Central memory CD8-positive, alpha-beta T cell (primary cell): ENCODE data around the gene ZNF778.

Source experiments
- ATAC-seq: fragments of 150-1000 bp; cut with Tn5 transposase; replicated peaks from 2 replicates; pipeline ENCODE4 v1.10.0; 2022; ENCODE audit warnings: mild to moderate bottlenecking, moderate FRiP score, moderate number of reproducible peaks; ENCODE audit not compliant: poor library complexity, severe bottlenecking; ENCODE audit errors: extremely low read depth
- DNase-seq, 2 donors: peaks; one replicate each; pipeline ENCODE4 v3.0.0; 2021; ENCODE audit warnings: low spot score in 2 of 2
- H3K27ac Mint-ChIP-seq: one replicate; pipeline ENCODE4 v1.8.0; 2022; ENCODE audit warnings: low read depth, mild to moderate bottlenecking, moderate library complexity, mixed read lengths
- H3K27me3 Mint-ChIP-seq: one replicate; pipeline ENCODE4 v1.8.0; 2022; ENCODE audit warnings: mixed read lengths
- H3K36me3 Mint-ChIP-seq: one replicate; pipeline ENCODE4 v1.8.0; 2022; ENCODE audit warnings: mild to moderate bottlenecking, moderate library complexity, mixed read lengths; ENCODE audit not compliant: insufficient read depth
- H3K4me1 Mint-ChIP-seq: one replicate; pipeline ENCODE4 v1.8.0; 2022; ENCODE audit warnings: mixed read lengths
- H3K4me3 Mint-ChIP-seq: one replicate; pipeline ENCODE4 v1.8.0; 2022; ENCODE audit warnings: mild to moderate bottlenecking, moderate library complexity, mixed read lengths
- H3K9me3 Mint-ChIP-seq: one replicate; pipeline ENCODE4 v1.8.0; 2022; ENCODE audit warnings: mixed read lengths

Gene ZNF778

GRCh38 chr16:89217388-89218191 is at the start of gene ZNF778:
Gene ZNF778, plus strand, starts transcription at chr16:89217703. Its CDS starts 3,425 bp downstream, at chr16:89221128.
- peak; percentile 78 for ATAC-seq

GRCh38 chr16:89168381-89169189 is 48.9 kb upstream of the ZNF778 start:
- no peak for DNase-seq
- no peak overlapping the region for H3K27ac Mint-ChIP-seq
- no peaks in the 10 kb centered on the region for H3K9me3 Mint-ChIP-seq

More at GRCh38 chr16:89217388-89218191, at the start of gene ZNF778:
- H3K27me3 Mint-ChIP-seq, result no peaks in the 10 kb centered on the region
- H3K4me3 Mint-ChIP-seq, result peak within 1 kb of the TSS; percentile 94
- peaks cover 18% of the 10 kb centered on the region for H3K36me3 Mint-ChIP-seq
- H3K9me3 Mint-ChIP-seq, result no peaks in the 10 kb centered on the region
- peak within 1 kb of the TSS; percentile 62 for H3K27ac Mint-ChIP-seq
- peak; percentile 63 to 64 for DNase-seq
- peaks cover 17% of the 10 kb centered on the region for H3K4me1 Mint-ChIP-seq

GRCh38 chr16:89169778-89170177 is 47.7 kb upstream of the ZNF778 start:
- Mint-ChIP-seq H3K9me3 (no peaks in the 10 kb centered on the region), H3K4me1 (peaks cover 12% of the 10 kb centered on the region), H3K27ac (no peak overlapping the region), H3K36me3 (peaks cover 8% of the 10 kb centered on the region), H3K27me3 (peaks cover 9% of the 10 kb centered on the region), H3K4me3 (no peak overlapping the region)
- no peak for ATAC-seq
- no peak for DNase-seq

More at GRCh38 chr16:89168381-89169189, 48.9 kb upstream of the ZNF778 start:
- Mint-ChIP-seq H3K36me3 (peaks cover 8% of the 10 kb centered on the region), H3K4me1 (peaks cover 12% of the 10 kb centered on the region), H3K4me3 (no peak overlapping the region), H3K27me3 (peaks cover 9% of the 10 kb centered on the region)
- no peak for ATAC-seq

- peaks cover 12% of the 10 kb centered on the region for H3K4me1 Mint-ChIP-seq
- H3K9me3 Mint-ChIP-seq, result no peaks in the 10 kb centered on the region
- DNase-seq (no peak), ATAC-seq (no peak)
- peaks cover 4% of the 10 kb centered on the region for H3K36me3 Mint-ChIP-seq
- peak overlapping the region; percentile 75 for H3K4me3 Mint-ChIP-seq
- H3K27me3 Mint-ChIP-seq, result peaks cover 9% of the 10 kb centered on the region
- H3K27ac Mint-ChIP-seq, result peak overlapping the region; percentile 60
Measured at GRCh38 chr16:89170346-89171215, 46.9 kb upstream of the ZNF778 start.

- H3K27ac Mint-ChIP-seq, result peak within 1 kb of the TSS; percentile 60
- peak within 1 kb of the TSS; percentile 75 for H3K4me3 Mint-ChIP-seq
- DNase-seq (peak; percentile 68 to 78), ATAC-seq (peak; percentile 94)
- H3K4me1 Mint-ChIP-seq, result peaks cover 12% of the 10 kb centered on the region
- H3K36me3 Mint-ChIP-seq, result peaks cover 4% of the 10 kb centered on the region
- no peaks in the 10 kb centered on the region for H3K9me3 Mint-ChIP-seq
- peaks cover 9% of the 10 kb centered on the region for H3K27me3 Mint-ChIP-seq
Measured at GRCh38 chr16:89171216-89172170, 46.0 kb upstream of the ZNF778 start, which contains the start of gene CDH15. Gene CDH15, plus strand, starts transcription at chr16:89171748. Its CDS starts 84 bp downstream, at chr16:89171832.

- no peaks in the 10 kb centered on the region for H3K9me3 Mint-ChIP-seq
- H3K4me3 Mint-ChIP-seq, result peak overlapping the region; percentile 75
- H3K4me1 Mint-ChIP-seq, result peaks cover 12% of the 10 kb centered on the region
- ATAC-seq (no peak), DNase-seq (no peak)
- no peak overlapping the region for H3K27ac Mint-ChIP-seq
- peaks cover 4% of the 10 kb centered on the region for H3K36me3 Mint-ChIP-seq
- peaks cover 9% of the 10 kb centered on the region for H3K27me3 Mint-ChIP-seq
Measured at GRCh38 chr16:89172171-89172527, 45.4 kb upstream of the ZNF778 start.

GRCh38 chr16:89172528-89173173 is 44.9 kb upstream of the ZNF778 start:
- Mint-ChIP-seq H3K36me3 (peaks cover 3% of the 10 kb centered on the region), H3K27ac (no peak overlapping the region), H3K27me3 (peaks cover 9% of the 10 kb centered on the region), H3K4me3 (no peak overlapping the region), H3K4me1 (peaks cover 12% of the 10 kb centered on the region), H3K9me3 (no peaks in the 10 kb centered on the region)
- DNase-seq (no peak), ATAC-seq (no peak)

GRCh38 chr16:89173174-89173921 is 44.2 kb upstream of the ZNF778 start:
- Mint-ChIP-seq H3K4me3 (no peak overlapping the region), H3K9me3 (no peaks in the 10 kb centered on the region), H3K27me3 (peaks cover 9% of the 10 kb centered on the region), H3K27ac (no peak overlapping the region), H3K36me3 (peaks cover 3% of the 10 kb centered on the region), H3K4me1 (peaks cover 12% of the 10 kb centered on the region)
- ATAC-seq, result no peak
- DNase-seq, result no peak

GRCh38 chr16:89174055-89174827 is 43.3 kb upstream of the ZNF778 start:
- no peak overlapping the region for H3K27ac Mint-ChIP-seq

GRCh38 chr16:89174877-89175276 is 42.6 kb upstream of the ZNF778 start:
- ATAC-seq (no peak), DNase-seq (no peak)
- Mint-ChIP-seq H3K36me3 (peaks cover 3% of the 10 kb centered on the region), H3K4me3 (no peak overlapping the region), H3K9me3 (no peaks in the 10 kb centered on the region), H3K4me1 (peaks cover 12% of the 10 kb centered on the region), H3K27me3 (no peaks in the 10 kb centered on the region), H3K27ac (no peak overlapping the region)

More at GRCh38 chr16:89174055-89174827, 43.3 kb upstream of the ZNF778 start:
- ATAC-seq (no peak), DNase-seq (no peak)
- no peaks in the 10 kb centered on the region for H3K27me3 Mint-ChIP-seq
- H3K9me3 Mint-ChIP-seq, result no peaks in the 10 kb centered on the region
- no peak overlapping the region for H3K4me3 Mint-ChIP-seq
- H3K4me1 Mint-ChIP-seq, result peaks cover 12% of the 10 kb centered on the region
- peaks cover 3% of the 10 kb centered on the region for H3K36me3 Mint-ChIP-seq
